Pulmonary artery endothelial cell (primary cell): ENCODE data around the gene ANKRA2. TPM values are rescaled to one million over a fixed set of nuclear protein-coding genes. Genes with fewer than 3 reads are reported as not detected.

Experiments used
- DNase-seq: peaks from one replicate; pipeline ENCODE4 v3.0.0-alpha.2; 2011; ENCODE audit warnings: low read depth, low spot score
- total RNA-seq: library from RNA; depleted of rRNA; stranded (reverse); fragments of >200 nt; gene quantifications from 2 replicates; pipeline ENCODE4 v1.2.3, GENCODE V29; 2014

Gene ANKRA2
- total RNA-seq, 1 donor from 2014 or later: 14.2 TPM

GRCh38 chr5:73506459-73506955 lies 58.9 kb downstream of the ANKRA2 start:
- no peak for DNase-seq

Other genes starting within 250 kb of the ANKRA2 start
- gene FOXD1, start 116.9 kb downstream of the ANKRA2 start, total RNA-seq: 0.20 and 1.1 TPM in 2 replicates
- 329 and 374 TPM in 2 replicates for gene BTF3, start 67.2 kb downstream of the ANKRA2 start, total RNA-seq
- gene UTP15, start 104 bp upstream of the ANKRA2 start, total RNA-seq: 19.8 and 26.3 TPM in 2 replicates
- gene ARHGEF28, start 60.6 kb upstream of the ANKRA2 start, total RNA-seq: 74.8 and 113 TPM in 2 replicates